HG02759 (cell line): ENCODE measurements around the gene PAX5.

ENCODE experiments used
- ATAC-seq: cut with Tn5 transposase; IDR thresholded peaks from one replicate; pipeline ENCODE4 v1.9.1; 2021; ENCODE audit warnings: mild to moderate bottlenecking, moderate library complexity; ENCODE audit not compliant: unreplicated experiment

Gene PAX5

GRCh38 chr9:36935332-36935731 lies 98.7 kb downstream of the PAX5 start:
- peak; percentile 48 for ATAC-seq

GRCh38 chr9:36934478-36935065 lies 99.5 kb downstream of the PAX5 start:
- ATAC-seq = no peak

- no peak for ATAC-seq
Observed at GRCh38 chr9:36933676-36934215, 100.3 kb downstream of the PAX5 start.

- no peak for ATAC-seq
Observed at GRCh38 chr9:36932198-36932597, 101.9 kb downstream of the PAX5 start.

- ATAC-seq = no peak
Observed at GRCh38 chr9:36930941-36931340, 103.1 kb downstream of the PAX5 start.

GRCh38 chr9:36929350-36929675 lies 104.8 kb downstream of the PAX5 start:
- ATAC-seq = no peak

GRCh38 chr9:36928670-36929349 lies 105.3 kb downstream of the PAX5 start:
- peak; percentile 54 for ATAC-seq

GRCh38 chr9:36928210-36928609 lies 105.9 kb downstream of the PAX5 start:
- no peak for ATAC-seq

- ATAC-seq = no peak
Observed at GRCh38 chr9:36924757-36925432, 109.2 kb downstream of the PAX5 start.

- ATAC-seq = peak; percentile 56
Observed at GRCh38 chr9:36924071-36924470, 110.0 kb downstream of the PAX5 start.

- no peak for ATAC-seq
Observed at GRCh38 chr9:36923025-36923625, 110.9 kb downstream of the PAX5 start.

GRCh38 chr9:36922548-36922947 lies 111.5 kb downstream of the PAX5 start:
- ATAC-seq = no peak

GRCh38 chr9:36914212-36914577 lies 119.9 kb downstream of the PAX5 start:
- ATAC-seq = no peak

GRCh38 chr9:36913393-36914211 lies 120.5 kb downstream of the PAX5 start:
- no peak for ATAC-seq

GRCh38 chr9:36912620-36913019 lies 121.4 kb downstream of the PAX5 start:
- no peak for ATAC-seq

- no peak for ATAC-seq
Observed at GRCh38 chr9:36911601-36912412, 122.3 kb downstream of the PAX5 start.

- ATAC-seq = no peak
Observed at GRCh38 chr9:36911037-36911436, 123.0 kb downstream of the PAX5 start.

- ATAC-seq = no peak
Observed at GRCh38 chr9:36906492-36906891, 127.6 kb downstream of the PAX5 start.

- ATAC-seq = no peak
Observed at GRCh38 chr9:36905101-36906066, 128.7 kb downstream of the PAX5 start.
